ENCODE measurements around the gene CLCNKB.

The CLCNKB gene

DNA sequence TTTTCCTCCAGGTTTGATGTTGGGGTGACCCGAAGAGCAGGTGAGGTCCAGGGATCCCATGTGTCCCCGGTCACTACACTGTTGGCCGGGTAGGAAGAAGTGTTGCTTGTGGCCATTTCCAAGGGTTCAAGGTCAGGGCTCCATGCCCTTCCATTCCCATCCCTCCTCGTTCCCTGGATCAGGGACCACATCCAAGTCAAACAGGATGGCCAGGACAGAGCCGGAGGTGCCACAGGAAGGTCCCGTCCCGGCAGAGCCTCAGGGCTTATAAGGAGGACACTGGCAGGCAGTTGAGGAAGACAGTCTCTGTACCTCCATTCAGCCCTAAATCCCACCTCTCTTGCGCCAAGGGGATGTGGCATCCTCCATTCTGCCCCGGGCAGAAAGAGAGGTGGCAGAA is 51.9 kb downstream of the CLCNKB start:
- no peak for DNase-seq (ENCODE audit: low read depth)

GRCh38 chr1:16099412-16099811 is 55.8 kb downstream of the CLCNKB start:
- DNase-seq (ENCODE audit: low read depth): no peak

DNA sequence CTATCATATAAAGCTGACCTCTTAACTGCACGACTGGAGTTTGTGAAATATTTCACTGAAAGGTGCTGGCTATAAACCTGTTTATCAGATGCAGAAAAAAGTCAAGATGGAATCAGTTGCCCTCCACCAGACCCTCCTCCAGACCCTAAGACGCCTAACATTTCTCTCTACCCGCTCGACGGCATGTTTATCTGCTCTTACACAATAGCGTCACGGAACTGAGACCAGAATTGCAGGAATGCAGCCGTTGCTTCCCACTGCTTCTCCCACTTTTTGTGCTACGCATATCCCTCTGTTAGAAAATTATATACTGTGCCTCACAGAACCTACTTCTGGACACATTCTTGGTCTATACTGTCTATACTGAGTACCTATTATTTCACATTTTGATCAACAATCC is 58.0 kb downstream of the CLCNKB start:
- peak; percentile 43 for DNase-seq (ENCODE audit: low read depth)

Data from EH (cell line).